ENCODE measurements around the gene ACLY.

DNA sequence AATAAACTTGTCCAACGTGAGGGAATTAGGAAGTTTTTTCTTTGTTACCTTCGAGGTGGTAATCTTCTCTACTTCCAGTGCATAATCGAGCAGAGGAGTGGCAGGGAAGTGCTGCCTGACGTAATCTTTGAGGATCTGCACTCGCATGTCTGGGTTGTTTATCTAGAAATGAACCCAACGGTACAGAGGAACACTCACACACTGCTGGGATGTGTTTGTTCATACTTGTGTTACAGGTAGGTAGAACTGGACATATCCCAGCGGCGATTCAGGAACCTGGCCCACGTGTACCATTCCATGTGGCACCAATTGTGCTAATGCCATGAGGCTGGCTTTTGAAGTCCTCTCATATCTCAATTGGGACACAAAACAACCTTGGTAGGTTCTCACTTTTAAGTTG, 49.3 kb downstream of the ACLY start:
- no peak for TF ChIP-seq CTCF (IDR thresholded peaks at IDR 0.05)
- TF ChIP-seq POLR2AphosphoS5 (IDR thresholded peaks at IDR 0.05), result no peak
- TF ChIP-seq POLR2A (IDR thresholded peaks at IDR 0.05), result no peak
- no peak for TF ChIP-seq EP300 (IDR thresholded peaks at IDR 0.05)

Measured in suprapubic skin (tissue), 4 donors.